ENCODE results near the gene CAVIN3.

DNA sequence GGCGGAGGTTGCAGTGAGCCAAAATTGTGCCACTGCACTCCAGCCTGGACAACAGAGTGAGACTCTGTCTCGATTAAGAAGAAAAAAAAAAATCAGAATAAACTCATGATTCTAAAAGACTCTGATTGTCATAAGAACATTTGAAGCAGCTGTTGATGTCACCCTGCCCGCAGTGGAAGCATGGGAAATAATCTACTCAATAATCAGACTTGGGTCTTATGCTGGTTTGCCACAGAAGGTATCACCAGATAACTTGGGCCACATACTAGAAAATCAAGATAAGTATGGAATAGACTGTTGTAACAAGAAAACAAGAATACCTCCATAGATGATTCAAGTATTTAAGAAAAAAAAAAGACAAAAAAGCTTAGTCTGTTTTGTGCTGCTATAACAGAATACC lies 8.2 kb downstream of the CAVIN3 start:
- no peak for TF ChIP-seq POLR2A (IDR thresholded peaks at IDR 0.05; ENCODE audit: low read length)
- no peak for TF ChIP-seq GATA1 (IDR thresholded peaks at IDR 0.05; ENCODE audit: low read depth, low read length)

Data from erythroblast (primary cell).